Hematopoietic multipotent progenitor cell treated with erythropoietin and hydrocortisone succinate and interleukin-3 and kit ligand, for 15 days (in vitro differentiated cells): ENCODE measurements around the gene LNPEP.

Source experiments
- DNase-seq: peaks from one replicate; pipeline ENCODE4 v3.0.0-alpha.2; 2015; ENCODE audit warnings: low spot score

The LNPEP gene

DNA sequence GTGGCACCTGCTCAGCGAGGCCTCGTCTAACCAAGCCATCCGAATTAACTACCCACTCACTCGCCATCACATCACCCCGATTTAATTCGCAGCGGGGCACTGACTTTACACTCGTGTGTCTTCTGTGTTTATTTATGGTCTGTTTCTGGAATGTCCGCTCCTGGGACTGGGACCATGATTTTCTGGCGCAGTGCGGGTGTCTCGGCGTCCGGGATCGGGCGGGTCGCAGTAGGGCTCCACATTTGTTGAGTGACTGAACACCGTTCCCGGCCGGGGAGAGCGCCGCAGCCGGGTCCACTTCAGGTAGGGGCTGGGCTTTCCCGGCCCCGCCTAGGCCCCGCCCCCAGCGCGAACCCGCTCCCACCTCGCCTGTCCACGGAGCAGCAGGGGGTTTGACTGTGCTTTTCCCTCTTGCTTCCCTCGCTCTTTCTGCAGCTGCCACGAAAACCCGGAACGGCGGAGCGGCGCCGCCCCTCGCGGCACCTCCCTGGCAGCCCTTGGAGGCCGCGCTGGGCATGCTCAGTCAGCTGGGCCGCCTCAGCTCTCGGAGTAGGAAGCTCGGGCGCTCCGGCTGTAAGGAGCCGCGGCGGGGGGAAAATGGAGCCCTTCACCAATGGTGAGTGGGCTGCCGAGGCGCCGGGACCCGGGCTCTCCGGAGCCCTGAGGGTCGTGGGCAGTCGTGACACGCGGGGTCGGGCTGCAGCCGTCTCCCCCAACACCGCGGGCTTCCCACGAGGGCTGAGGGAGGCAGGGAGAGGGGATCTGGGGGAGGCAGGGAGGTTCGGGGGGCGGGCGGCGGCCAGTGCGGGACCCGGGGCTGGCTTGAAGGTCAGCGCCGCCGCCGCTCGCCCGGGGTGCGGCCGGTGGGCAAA lies at the start of gene LNPEP:
TSS of gene LNPEP (plus strand) at position 522 of the 872 bp plus-strand sequence. CDS start at position 598, 76 bp downstream.
- DNase-seq = peak; percentile 87

DNA sequence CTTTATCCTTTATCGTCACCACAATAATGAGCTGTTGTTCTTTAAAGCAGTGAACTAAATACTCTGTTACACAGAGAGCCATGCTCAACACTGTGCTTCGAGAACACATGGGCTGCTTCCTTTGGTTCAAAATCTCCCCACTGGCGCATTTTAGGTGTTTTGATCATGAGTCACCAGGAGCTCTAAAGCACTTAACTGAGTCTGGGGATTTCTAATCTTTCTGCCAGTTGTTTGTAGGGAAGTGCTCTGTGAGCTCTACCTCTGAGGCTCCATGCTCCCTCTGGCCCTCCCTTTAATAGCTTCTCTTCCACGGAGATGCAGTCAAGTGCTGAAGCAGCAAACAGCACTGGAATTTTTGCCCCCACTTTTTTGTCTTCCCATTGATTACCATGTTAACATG lies 42.5 kb upstream of the LNPEP start:
- DNase-seq = no peak

DNA sequence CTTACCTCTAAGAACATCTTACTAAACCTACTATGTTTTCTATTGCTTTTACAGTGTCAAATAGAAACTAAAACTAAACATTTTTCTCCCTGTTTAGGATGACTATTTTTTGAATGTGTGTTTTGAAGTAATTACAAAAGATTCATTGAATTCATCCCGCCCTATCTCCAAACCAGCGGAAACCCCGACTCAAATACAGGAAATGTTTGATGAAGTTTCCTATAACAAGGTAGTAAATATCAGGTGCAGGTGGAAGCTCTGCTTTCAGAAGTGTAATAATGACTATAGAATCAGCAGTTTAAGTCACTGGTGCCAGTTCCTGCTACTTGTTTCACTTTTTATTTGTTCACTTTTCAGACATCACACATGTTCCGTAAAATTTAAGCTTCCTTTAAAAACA lies 39.6 kb upstream of the LNPEP start:
- DNase-seq = no peak

DNA sequence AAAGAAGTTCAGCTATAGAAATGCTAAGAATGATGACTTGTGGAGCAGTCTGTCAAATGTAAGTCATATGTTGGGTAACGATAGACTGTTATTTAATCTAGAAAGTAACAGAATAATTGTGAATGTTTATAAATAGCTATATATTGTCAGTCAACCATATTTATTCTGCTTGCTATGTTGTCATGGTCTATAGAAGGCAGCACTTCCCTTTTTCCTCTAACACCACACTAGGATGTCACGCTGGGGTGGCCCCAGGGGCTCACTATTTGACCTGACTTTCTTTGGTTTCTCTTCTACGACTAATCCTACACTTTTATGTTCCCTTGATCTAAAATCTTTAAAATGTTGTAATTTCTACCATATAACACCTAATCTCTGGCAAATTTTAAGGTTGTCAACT lies 39.1 kb upstream of the LNPEP start:
- DNase-seq = no peak

DNA sequence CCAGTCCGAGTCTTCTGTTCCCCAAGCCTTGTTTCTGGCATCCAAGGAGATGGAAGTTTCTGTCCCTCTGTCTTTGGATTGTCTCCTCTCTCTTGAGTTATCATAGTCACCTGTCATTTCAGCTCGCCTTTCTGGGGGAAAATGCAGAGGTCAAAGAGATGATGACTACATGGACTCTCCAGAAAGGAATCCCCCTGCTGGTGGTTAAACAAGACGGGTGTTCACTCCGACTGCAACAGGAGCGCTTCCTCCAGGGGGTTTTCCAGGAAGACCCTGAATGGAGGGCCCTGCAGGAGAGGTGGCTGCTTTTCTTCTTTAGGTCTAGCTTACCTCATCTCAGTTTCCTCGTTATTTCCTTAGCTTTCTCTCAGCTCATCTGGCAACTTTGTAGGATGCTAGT lies 34.5 kb upstream of the LNPEP start:
- no peak for DNase-seq

DNA sequence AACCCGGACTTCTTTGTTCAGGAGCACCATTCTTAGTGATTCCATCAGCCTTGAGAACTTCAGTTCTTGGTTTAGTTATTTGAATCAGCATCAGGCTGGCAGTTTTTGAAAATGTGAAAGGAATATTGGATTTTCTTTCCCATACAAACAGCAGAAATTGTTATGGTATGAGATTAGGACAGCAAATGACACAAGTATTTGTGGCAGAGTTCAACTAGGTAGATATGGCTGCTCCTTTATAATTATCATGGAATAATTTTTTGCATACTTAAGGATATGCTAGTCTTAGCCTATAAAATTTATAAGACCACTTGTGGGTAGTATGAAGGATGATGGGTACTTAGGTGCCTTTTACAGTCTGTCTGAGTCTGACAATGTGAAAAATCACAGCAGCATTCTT lies 34.0 kb upstream of the LNPEP start:
- DNase-seq = no peak

DNA sequence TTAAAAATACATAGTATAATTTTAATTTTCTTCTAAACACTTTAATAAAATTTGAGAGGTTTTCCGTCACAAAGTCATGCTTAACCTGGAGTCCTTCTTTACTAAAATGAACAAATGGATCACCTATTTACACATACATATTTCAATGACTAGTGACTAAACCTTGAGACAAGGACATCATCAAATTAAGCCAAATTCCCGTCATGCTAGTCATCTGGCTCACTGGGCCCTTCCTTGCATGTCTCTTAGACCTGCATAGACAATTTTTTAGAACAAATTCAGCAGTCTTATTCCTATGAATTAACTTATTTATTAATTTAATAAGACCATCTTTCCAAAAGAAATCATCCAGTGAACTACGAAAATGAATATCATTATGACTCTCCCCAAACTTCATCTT lies 33.0 kb upstream of the LNPEP start:
- DNase-seq = no peak

DNA sequence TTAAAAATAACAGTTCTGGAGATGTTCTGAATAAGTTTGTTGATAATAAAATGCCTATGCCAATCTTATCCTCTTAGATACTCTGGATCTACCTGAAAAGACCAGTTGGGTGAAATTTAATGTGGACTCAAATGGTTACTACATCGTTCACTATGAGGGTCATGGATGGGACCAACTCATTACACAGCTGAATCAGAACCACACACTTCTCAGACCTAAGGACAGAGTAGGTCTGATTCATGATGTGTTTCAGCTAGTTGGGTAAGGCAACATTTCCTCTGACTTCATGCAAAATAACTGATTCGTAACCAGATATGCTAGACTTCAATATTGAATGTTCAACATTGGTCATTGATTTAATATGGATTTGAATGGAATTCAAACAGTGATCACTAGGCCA lies 32.6 kb upstream of the LNPEP start:
- DNase-seq = no peak

DNA sequence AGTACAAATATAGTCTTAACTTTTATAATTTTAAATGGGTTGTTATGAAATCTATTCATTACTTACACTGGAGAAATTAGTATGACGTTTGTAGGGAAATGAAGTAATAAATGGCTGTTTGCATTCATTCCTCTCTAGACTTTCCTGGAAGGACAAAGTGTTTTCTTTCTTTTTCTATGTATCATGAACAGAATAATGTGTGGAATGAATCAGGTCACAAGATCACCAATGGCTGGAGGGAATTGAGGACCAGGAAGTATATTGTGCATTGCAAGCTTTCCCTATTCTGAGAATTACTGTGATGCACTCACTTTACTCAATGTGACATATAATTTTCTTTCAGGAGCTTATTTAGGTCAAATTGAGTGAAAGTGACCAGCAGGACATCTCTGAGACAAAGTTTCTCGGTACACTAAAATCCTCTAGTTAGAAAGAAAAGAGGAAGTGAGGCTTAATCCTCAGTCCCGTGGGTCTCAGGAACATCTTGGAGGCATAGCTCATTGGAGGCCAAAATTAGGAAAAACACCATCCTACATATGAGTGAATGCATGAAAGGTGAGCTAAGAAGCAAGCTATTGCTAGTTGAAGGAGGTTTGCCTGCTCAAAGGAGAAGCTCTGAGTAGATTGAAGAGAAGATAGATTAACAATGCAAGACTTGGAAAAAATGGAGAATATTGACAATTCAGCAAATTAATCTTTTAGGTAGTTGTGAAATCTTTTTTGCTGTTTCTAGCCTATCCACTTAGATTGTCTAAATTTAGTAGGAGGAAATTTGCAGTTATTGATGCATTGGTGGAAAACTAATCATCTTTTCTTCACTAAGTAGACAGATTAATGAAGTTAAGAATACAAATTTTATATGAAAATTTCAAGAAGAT lies 31.6 kb upstream of the LNPEP start:
- no peak for DNase-seq

DNA sequence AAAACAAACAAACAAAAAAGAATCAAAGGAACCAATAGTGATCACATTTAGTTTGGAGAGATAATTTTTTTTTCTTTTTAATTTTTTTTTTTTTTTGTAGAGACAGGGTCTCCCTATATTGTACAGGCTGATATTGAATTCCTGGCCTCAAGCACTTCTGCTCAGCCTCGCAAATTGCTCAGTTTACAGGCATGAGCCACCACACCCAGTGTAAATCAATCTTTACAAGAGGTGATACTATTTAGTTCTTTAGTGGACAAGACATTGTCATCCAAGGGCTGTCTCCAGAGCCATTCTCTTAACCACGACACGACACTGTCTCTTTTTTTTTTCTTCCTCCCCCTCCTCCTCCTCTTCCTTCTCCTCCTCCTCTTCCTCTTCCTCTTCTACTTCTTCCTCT lies 30.0 kb upstream of the LNPEP start:
- DNase-seq = no peak

DNA sequence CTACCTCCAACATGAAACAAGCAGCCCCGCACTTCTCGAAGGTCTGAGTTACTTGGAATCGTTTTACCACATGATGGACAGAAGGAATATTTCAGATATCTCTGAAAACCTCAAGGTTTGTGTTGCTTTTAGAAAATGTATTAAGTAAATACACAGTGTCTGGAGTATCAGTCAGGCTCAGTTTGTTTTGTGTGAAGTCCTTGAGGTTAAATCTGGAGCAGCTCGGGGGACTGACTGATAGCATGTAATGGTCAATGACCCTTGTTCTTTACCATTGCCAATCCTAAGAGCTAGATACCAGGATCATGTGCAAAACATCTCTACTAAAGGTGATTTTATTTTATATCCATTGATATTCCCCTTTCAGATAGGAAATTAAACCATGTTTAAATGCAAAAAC lies 26.9 kb upstream of the LNPEP start:
- no peak for DNase-seq

DNA sequence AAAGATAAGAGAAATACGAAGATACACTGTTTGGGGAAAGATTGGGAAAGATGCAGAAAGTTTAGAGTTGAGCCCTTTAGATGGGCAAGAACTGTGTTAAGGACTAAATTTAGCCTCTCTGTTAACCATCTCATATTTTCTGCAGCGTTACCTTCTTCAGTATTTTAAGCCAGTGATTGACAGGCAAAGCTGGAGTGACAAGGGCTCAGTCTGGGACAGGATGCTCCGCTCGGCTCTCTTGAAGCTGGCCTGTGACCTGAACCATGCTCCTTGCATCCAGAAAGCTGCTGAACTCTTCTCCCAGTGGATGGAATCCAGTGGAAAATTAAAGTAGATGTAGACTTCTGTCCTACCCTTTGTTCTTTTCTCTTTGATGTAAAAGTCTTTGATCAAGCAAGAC lies 26.4 kb upstream of the LNPEP start:
- no peak for DNase-seq

DNA sequence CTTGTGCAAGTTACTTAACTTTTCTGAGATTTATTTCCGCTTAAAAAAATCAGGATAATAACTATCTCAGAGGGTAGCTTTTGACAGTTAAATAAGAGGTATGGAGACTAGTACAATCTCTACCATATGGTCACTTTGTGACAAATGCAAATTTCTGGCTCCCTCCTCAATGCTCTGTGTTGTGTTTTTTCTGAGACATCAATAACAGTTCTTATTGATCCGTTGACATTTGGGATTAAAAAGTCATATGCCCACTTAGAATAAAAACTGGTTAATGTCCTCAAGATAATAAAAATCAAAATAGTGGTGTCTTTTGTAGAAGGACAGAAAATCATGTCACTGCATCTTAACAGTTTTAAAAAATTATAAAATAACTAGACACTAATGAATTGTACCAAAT lies 24.7 kb upstream of the LNPEP start:
- DNase-seq = no peak

DNA sequence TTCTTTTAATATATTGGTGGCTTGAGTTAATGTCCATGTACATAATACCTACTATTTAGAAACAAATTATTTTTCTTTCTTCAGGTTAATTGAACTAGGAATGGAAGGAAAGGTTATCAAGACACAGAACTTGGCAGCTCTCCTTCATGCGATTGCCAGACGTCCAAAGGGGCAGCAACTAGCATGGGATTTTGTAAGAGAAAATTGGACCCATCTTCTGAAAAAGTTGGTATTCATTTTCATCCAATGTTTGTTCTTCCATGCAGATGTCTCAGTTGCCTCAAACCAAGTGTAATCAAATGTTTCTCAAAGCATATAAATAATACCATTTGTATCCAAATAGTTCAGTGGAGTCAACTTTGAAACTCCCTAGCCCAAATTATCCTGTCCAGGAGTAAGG lies 22.6 kb upstream of the LNPEP start:
- no peak for DNase-seq

DNA sequence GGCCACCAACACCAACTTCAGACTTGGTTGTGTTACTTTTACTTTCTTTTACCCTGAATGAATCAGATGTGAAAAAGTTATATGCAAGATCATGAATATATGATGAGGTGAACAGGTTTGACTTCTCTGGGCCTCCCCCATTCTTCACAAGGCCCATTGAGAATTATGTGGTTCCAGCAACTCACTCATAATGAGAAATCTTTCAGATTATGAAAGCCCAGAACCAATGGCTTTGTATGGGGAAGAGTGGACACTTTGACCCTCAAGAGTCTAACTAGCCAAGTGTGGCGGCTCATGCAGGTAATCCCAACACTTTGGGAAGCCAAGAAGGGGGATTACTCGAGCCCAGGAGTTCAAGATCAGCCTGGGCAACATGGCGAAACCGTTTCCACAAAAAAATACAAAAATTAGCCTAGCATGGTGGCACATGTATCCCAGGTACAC lies 16.1 kb upstream of the LNPEP start:
- no peak for DNase-seq

DNA sequence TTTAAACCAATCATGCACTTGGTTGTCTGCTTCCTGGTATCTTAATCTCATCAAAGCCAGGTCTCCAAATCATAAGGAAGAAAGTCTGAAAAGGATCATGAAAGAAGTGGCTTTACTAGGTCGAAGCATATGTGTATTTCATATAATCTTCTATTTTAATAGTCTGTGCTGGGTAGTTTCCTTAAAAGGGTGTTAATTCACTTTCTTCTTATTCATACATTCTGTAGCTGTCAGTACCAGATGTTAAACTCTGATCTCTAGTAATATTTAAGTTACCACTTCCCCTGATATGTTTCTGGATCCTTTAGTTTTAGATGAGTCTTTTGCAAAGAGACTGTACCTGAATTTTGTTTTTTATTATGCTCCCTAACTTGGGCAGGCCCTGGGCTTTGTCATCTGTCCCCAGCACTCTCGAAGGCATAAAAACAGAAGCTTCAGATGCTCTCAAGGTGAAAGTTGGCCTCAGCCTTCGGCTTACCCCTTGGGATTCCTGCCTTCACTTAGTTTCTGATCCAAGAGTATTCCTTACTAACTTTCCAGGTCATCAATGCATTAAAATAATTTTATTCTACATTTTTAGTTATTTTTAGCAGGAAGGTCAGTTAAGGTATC lies 15.0 kb upstream of the LNPEP start:
- DNase-seq = no peak

DNA sequence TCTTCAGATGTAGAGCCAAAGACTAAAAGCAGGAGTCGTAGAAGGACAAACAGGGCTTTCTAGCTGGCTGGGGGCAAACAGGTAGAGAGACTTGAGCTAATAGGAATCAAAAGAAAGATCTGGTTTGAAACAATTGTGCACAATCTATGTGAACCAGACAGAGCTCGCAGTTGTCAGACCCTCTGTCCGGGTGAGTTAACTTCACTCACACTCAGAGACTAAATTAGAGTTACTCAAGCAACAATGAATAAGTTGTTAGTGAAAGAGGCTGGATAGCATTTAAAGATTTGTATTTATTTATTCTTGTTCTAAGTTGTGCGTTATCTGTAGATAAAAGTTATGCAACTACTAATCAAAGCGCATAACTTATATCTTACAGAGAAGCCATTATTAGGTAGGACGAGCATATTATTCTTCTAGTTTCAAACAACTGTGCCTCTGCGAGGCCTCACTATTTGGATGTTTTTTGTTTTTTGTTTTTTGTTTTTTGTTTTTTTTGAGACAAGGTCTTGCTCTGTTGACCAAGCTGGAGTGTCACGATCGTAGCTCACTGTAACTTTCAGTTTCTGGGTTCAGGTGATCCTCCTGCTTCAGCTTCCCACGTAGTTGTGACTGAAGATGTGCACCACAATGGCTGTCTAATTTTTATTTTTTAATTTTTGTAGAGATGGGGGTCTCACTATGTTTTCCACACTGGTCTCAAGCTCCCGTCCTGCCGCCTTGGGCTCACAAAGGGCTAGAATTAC lies 13.2 kb upstream of the LNPEP start:
- DNase-seq = no peak

DNA sequence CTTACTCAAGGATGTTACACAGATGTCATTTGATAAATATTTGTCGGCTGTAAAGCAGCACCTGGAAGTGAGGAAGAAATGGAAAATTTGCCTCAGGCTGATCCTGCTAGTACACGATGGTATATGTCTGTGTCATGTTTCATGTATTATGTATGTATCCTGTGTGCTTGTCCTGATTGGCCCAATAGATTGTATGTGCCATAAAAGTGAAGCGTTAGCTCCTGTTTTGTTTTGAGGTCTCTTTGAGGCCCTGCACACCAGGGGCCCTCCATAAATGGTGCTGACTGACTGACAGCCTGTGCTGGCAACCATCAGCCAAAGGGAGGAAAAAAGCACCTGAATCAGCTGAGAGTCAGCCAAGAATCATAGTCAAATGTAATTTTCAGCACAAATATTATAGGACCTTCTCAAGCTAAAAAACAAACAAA lies 11.8 kb upstream of the LNPEP start:
- no peak for DNase-seq

DNA sequence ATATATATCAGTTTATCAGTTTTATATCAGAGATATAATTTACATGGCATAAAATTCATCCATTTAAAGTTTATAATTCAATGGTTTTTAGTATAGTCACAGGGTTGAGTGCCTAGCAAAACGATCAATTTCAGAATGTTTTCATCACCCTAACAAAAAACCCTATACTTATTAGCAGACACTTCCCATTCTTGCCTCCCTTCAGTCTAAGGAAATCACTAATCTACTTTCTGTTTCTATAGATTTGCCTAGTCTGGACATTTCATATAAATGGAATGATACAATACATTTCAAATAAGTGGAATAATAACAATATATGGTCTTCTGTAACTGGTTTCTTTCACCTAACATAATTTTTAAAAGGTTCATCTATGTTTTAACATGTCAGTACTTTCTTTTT lies 9.6 kb upstream of the LNPEP start:
- no peak for DNase-seq

DNA sequence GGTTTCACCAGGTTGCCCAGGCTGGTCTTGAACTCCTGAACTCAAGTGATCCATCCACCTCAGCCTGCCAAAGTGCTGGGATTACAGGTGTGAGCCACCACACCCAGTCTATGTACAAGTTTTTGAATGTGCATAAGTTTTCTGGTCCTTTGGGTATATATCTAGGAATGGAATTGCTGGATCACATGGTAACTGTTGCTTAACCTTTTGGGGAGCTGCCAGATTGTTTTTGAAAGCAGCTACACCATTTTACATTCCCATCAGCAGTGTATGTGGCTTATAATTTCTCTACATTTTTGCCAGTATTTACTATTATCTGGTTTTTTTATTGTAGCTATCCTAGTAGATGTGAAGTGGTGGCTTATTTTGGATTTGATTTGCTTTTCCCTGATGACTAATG lies 8.9 kb upstream of the LNPEP start:
- DNase-seq = no peak

DNA sequence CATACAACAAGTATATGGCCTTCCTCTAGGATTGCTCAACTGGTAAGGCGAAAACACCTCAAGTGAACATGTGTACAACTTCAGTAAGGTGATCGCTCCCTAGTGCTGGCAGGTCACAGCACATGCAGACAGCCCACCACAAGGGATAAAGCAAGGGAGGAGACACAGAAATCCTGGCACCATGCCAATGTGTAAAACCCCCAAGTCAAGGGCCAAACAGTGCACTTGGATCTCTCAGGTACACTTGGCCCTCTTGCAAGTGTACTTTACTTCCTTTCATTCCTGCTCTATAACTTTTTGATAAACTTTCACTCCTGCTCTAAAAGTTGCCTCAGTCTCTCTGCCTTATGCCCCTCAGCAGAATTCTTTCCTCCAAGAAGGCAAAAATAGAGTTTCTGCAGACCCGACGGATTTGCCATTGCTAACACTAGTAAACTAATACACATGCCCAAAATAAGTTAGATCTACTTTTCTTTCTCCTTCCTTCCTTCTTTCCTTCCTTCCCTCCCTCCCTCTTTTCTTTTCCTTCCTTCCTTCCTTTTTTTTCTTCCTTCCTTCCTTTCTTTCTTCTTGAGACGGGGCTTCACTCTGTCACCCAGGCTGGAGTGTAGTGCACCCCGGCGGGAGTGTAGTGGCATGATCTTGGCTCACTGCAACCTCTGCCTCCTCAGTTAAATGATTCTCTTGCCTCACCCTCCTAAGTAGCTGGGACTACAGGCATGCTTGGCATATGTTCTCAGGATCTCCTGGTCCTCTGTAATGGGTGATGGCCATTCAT lies 6.8 kb upstream of the LNPEP start:
- peak; percentile 16 for DNase-seq
